SH-SY5Y (cell line): Measurements from ENCODE around the gene UNC13B.

ENCODE experiments used
- GATA2 ChIP-seq: IDR thresholded peaks from 2 replicates; pipeline ENCODE4 v1.6.1; 2011; ENCODE audit warnings: mild to moderate bottlenecking, low read depth, low read length
- GATA3 ChIP-seq: IDR thresholded peaks from 2 replicates; pipeline ENCODE4 v1.6.1; 2011; ENCODE audit warnings: low read depth, mild to moderate bottlenecking, low read length, moderate library complexity

GRCh38 chr9:35338086-35338485, 176.3 kb downstream of the UNC13B start:
- TF ChIP-seq GATA2: no peak
- TF ChIP-seq GATA3: no peak
